ENCODE data around the gene NDE1.

- TF ChIP-seq CTCF (IDR thresholded peaks at IDR 0.05) (no peak), POLR2A (IDR thresholded peaks at IDR 0.05) (no peak)
These were observed 125.2 kb downstream of the NDE1 start for GRCh38 chr16:15775209-15775608.
